ENCODE data around the gene SOX8.

- TF ChIP-seq CTCF (conservative IDR thresholded peaks at IDR 0.05; ENCODE audit: low read depth, low read length): no peak
- no peak for TF ChIP-seq EZH2 (IDR thresholded peaks at IDR 0.05; ENCODE audit: low read length, unreplicated experiment)
- TF ChIP-seq EZH2phosphoT487 (IDR thresholded peaks at IDR 0.05; ENCODE audit: borderline replicate concordance, low read length): no peak
Measured at GRCh38 chr16:998211-998610, 16.6 kb downstream of the SOX8 start.

Data from PC-3 (cell line).